ENCODE data around the gene UBE2O. TPM values are rescaled to one million over a fixed set of nuclear protein-coding genes. Genes with fewer than 3 reads are reported as not detected.

The UBE2O gene
- total RNA-seq = 17.2 TPM

- peak; percentile 93 for ATAC-seq
These were observed at the start of gene UBE2O for GRCh38 chr17:76452660-76453430. Gene UBE2O, minus strand, starts transcription at chr17:76453152. Its CDS starts 11 bp downstream, at chr17:76453141.

GRCh38 chr17:76501827-76502307 lies 48.9 kb upstream of the UBE2O start:
- no peak for ATAC-seq

- peak; percentile 91 for ATAC-seq
These were observed 48.3 kb upstream of the UBE2O start, which contains the start of gene RHBDF2 for GRCh38 chr17:76501018-76501826. Gene RHBDF2, minus strand, starts transcription at chr17:76501423. Its CDS starts 19,899 bp downstream, at chr17:76481524.

GRCh38 chr17:76500747-76501017 lies 47.7 kb upstream of the UBE2O start:
- ATAC-seq = peak; percentile 1

- ATAC-seq = peak; percentile 16
These were observed 47.3 kb upstream of the UBE2O start for GRCh38 chr17:76500074-76500746.

GRCh38 chr17:76499267-76499667 lies 46.3 kb upstream of the UBE2O start:
- ATAC-seq = no peak

- ATAC-seq = no peak
These were observed 45.9 kb upstream of the UBE2O start for GRCh38 chr17:76498876-76499251.

GRCh38 chr17:76497979-76498875 lies 45.3 kb upstream of the UBE2O start:
- ATAC-seq = peak; percentile 8

- ATAC-seq = no peak
These were observed 44.7 kb upstream of the UBE2O start for GRCh38 chr17:76497699-76497978.

GRCh38 chr17:76496464-76496863 lies 43.5 kb upstream of the UBE2O start:
- ATAC-seq = no peak

GRCh38 chr17:76495663-76496400 lies 42.9 kb upstream of the UBE2O start:
- no peak for ATAC-seq

- ATAC-seq = no peak
These were observed 40.7 kb upstream of the UBE2O start for GRCh38 chr17:76493505-76494167.

GRCh38 chr17:76492989-76493501 lies 40.1 kb upstream of the UBE2O start:
- ATAC-seq = peak; percentile 58

GRCh38 chr17:76492123-76492988 lies 39.4 kb upstream of the UBE2O start:
- peak; percentile 69 for ATAC-seq

- ATAC-seq = peak; percentile 2
These were observed 38.5 kb upstream of the UBE2O start for GRCh38 chr17:76491271-76492122.

- ATAC-seq = peak; percentile 42
These were observed 37.3 kb upstream of the UBE2O start for GRCh38 chr17:76490112-76490710.

- no peak for ATAC-seq
These were observed 34.7 kb upstream of the UBE2O start for GRCh38 chr17:76487451-76488192.

- no peak for ATAC-seq
These were observed 32.6 kb upstream of the UBE2O start for GRCh38 chr17:76485569-76485968.

All from esophagus mucosa (tissue), 1 donor.